SK-N-DZ (cell line): ENCODE results near the gene MAP4K2.

Experiments used
- DNase-seq: peaks from one replicate; pipeline ENCODE4 v3.0.0-alpha.2; 2015; ENCODE audit warnings: low spot score

The MAP4K2 gene

DNA sequence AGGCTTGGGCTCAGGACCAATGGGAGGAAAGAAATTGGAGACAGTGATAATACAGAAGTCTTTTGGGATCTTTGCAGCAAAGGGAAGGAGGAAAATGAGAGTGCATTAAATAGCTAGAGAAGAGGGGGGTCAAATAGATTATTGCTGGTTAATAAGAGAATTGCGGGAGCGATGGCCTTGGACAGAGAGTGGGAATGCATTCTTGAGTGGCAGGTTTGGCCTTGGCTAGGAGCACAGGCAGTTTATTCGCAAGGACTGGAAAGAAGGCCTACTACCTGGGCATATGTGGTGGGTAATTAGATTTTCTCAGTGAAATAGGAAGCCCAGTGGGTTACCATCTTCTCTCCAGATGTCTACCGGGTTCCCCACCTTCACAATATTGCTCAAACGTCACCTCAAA lies 10.8 kb upstream of the MAP4K2 start:
- DNase-seq = no peak

DNA sequence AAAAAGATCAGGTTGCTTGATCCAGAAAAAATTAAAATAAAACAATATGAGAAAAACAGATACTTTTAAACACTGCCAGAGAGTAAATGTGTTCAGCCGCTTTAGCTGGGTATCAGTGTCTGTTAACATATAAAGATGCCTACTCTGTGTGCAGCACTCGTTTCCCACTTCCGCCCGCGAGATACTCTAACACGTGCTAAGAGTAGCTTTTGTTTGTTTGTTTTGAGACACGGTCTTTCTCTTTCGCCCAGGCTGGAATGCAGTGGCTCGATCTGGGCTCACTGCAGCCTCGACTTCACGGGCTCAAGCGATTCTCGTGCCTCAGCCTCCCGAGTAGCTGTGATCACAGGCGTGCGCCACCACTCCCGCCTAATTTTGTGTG lies 7.9 kb upstream of the MAP4K2 start:
- DNase-seq = no peak

DNA sequence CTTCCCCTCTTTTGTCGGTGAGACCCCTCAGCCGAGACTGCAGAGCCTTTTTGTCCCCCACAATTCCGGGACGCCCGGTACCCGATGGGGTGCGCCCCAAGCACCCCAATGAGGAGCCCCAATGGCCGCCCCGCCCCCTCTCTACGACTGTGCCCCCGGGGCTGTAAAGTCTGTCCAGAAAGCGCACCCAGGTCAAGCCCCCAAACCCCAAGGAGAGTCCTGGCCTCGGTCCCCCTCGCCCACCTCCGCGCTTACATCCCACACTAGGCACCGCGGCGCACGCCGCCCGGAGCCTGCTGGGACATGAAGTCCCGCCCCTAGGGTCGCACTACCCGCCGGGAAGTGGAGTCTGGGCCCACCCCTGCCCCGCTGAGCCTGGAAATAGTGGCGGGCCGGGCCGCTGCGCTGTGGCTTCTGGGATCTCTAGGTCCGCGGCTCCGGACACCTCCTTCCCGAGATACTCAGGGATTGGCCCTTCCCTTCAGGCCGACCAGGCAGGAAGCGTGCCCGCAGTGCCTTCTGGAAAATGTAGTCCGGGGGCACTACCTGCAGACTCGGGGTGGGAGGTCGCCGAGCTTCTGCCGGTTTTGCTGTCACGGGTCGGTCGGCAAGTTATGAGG lies 7.4 kb upstream of the MAP4K2 start, which contains the start of gene MEN1:
MEN1 (minus strand) TSS at position 281 of the 620 bp plus-strand sequence. CDS start 442 bp downstream, outside the sequence.
- peak; percentile 97 for DNase-seq

DNA sequence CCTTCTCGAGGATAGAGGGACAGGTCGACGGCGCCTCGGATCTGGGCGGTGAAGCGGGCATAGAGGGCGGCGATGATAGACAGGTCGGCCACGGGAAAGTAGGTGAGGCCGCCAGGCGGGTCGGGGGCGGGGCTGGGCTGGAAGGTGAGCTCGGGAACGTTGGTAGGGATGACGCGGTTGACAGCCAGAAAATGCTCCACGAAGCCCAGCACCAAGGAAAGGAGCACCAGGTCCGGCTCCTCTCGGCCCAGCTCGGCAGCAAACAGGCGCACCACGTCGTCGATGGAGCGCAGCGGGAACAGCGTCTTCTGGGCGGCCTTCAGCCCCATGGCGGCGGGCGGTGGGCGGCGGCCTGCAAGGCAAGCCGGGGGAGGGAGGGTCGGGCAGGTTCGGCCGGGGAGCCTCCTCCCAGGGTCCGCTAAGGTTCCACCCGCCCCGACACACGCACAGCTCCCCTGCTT lies 6.8 kb upstream of the MAP4K2 start:
- DNase-seq = no peak

DNA sequence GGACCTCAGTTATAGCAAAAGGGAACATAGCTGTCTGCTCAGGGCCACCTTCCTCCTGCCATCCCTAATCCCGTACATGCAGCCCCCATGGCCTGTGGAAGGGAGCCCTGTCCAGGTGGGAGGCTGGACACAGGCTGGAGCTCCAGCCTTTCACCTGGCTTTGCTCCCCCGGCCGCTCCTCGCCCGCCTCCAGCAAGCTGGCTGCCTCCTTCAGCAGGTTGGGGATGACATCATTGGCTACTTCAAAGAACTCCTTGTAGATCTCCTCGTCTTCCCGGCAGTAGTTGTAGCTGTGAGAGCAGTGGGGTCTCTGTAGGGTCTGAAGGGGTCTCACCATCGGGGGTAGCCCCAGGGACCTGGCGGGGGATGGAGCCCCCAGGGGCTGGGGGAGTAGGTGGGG lies 2.5 kb upstream of the MAP4K2 start:
- DNase-seq = no peak

DNA sequence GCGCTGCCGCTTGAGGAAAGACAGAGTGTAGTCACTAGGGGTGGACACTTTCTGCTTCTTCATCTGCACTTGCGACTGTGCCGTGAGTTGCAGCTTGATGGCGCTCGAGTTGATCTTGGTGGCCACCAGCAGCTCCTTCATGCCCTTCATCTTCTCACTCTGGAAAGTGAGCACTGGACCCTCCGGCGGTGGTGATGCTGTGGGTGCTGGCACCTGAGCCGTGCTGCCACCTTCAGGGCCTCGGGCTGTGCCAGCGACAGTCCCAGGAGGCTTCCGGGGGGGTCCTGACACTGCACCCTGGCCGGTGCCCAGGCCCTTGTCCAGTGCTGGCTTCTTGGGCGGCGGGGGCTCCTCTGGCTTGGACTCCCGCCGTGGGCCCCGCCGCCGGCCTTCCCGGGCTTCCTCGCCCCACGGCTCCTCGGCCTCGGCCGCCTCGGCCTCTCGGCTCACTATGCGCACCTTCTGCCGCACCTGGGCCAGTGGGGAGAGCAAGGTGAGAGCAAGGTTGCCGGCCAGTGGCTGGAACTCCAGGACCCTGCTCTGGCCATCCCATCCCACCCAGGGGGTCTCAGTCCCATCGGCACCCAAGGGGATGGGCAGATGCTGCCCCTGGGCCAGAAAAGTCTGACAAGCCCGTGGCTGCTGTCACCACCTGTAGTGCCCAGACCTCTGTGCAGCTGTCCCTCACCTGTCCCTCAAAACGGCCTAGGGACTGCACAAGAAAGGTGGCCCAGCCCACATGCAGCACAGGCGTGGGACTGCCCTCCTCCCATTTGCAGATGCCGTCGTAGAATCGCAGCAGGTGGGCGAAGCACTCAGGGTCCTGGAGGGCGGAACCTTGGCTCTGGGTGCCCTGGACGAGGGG lies 1.6 kb upstream of the MAP4K2 start:
- DNase-seq = no peak

DNA sequence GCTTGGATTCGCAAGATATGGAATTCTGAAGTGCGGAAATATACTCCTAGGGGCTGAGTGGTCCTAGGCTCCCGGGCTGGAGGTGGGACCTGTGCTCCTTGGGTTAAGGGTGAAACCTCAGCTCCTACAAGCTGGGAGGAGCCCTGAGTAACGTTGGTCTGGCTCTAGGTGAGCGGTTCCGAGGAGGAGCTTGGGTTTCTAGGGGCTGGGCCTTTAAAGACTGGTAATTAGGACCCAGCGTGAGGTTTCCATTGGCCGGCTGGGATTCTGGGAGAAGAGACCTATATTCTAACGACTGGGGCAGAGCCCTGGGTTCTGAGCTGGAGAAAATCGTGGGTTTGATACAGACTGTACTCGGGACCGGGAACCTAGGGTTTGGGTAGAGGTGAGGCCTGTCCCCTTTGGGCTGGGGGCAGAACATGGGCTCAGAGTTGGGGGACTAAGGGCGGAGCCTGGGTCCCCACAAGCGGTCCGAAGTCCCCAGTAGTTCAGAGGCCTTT lies 882 bp upstream of the MAP4K2 start:
- no peak for DNase-seq

DNA sequence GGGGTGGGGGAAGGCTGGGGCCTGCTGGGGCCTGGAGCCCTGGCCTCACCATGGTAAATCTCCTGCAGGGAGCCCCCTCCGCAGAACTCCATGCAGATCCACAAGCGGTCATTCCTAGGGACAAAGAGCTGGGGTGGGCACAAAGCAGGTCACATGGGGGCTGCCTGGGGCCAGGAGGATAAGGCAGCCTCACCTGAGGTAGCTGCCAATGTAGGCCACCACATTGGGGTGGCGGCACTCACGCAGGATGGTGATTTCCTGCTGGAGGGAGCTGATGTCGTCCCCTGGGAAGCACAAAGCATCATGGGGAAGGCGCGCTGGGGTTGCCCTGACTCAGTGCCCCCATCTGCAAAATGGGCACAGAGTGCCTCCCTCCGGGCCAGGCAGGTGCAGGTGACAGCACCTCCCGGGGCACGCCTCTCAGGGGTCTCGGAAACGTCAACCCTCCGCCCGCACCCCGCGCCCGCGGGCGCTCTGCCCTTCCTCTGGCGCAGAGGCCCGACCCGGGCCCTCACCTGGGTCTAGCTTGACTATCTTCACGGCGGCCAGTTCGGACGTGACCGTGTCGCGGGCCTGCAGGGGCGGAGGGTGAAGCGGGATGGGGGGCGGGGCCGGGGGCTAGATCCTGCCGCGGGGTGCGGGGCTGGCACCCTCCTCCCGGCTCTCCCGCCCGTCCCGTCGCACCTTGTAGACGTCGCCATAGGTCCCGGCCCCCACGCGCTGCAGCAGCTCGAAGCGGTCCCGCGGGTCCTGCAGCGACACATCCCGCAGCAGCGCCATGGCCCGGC lies 450 bp downstream of the MAP4K2 start:
- no peak for DNase-seq

DNA sequence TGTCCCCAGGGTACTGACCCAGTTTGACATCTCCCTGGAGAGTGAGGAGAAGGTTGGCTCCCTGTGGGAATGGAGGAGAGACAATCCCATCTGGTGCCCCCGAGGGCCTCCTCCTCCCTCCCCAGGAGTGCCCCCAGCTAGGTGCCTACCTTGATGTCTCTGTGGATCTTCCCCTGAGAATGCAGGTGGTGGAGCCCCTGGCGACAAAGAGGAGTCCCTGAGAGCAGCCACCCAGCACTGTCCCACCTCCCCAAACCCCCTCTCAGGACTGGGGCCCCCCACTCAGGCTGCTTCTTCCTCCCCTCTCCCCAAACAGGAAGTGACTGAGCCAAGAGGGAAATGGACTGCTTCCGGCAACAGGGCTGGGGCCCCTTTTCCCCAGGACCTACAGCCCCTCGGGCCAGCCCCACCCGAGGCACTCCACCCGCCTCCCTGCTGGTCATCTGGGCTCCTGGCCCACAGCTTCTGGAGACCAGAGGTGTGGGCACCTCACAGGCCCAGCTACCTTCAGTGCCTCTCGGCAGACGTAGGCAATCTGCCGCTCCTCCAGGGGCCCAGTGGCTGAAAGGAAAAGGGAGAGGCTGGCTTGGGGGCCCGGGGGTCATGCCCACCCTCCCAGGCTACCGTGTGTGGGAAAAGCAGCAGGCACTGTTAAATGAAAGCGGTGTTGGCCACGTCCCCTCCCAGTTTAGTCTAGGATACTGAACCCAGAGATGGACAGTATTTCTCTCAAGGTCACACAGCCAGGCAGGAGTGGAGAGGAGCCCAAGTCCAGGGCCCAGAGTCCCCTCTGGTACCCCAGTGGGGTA lies 1.2 kb downstream of the MAP4K2 start:
- DNase-seq = no peak

DNA sequence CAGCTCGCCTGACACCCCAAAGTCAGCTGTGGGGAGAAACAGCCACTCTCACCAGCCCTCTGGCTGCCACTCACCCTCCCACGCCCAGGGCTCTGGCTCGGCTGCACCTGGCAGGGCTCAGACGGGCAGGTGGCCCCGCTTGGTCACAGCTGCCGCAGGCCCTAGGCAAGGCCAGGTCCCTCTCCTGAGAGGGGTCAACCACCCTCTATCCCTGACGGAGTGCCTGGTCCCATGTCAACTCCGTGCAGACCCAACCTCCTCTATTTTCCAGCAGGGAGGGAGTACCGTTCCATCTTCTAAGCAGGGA lies 1.9 kb downstream of the MAP4K2 start:
- no peak for DNase-seq

DNA sequence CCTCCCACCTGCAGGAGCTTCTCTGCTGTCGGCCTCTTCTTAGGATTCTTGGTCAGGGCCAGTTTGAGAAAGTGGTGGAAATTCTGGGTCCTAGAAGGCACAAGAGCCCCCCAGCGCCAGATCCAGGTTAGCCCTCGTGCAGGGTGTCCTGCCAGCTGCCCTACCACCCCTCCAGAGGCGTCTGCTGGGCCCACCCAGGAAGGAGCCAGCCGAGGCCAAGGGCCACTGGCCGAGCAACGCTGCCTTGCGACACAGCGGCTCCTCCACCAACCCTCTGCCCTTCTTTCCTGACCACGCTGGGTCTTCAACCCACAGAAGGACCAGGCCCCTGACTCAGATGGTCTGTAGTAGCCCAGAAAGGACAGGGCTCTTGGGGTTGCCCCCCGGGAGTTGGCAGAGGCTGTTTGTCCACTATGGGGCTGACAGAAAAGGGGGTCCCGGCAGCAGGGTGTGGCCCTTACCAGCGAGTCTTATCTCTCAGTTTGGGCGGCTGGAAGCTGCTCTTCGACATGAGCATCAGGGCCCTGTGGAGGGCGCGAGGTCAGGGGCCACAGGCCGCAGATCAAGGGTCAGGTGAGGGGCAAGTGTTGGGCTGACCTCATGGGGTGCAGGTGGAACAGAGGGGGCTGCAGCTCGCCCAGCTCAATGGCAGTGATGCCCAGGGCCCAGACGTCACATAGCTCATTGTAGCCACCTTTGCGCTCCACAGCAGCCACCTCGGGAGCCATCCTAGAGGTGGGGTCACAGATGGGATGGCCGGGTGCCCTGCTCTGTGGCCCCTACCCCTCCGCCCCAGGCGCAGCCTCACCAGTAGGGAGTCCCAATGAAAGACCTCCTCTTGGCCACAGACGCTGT lies 2.5 kb downstream of the MAP4K2 start:
- DNase-seq = no peak

DNA sequence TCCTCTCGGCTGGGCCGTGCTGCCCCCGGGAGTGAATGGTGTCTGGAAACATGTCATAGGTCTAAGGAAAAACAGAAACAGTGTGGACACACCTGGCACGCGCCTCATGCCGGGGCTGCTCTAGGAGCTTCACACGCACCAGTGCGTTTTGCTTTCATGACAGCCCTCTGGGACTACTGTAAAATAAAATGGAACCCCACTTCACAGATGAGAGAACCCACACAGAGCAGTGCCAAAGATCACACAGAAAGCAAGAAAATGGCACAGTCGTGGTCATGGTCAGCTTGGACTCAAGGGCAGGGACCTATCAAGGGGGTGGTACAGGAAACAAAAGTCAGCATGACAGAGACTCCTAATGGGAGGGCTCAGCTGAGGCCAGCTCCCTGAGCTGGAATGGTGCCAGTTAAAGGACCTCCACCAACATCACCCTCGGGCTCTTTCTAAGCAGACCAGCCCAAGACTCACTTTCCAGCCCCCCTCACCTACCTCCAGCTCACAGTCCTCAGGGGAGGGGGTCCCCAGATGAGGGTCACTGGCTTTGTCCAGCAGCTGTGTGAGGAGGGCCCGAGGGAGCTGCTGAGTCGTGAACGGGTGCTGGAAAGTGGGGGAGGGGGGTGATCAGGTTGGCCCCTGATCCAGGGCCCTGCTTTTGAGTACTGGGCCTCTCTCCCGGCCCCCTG lies 3.3 kb downstream of the MAP4K2 start:
- DNase-seq = no peak

DNA sequence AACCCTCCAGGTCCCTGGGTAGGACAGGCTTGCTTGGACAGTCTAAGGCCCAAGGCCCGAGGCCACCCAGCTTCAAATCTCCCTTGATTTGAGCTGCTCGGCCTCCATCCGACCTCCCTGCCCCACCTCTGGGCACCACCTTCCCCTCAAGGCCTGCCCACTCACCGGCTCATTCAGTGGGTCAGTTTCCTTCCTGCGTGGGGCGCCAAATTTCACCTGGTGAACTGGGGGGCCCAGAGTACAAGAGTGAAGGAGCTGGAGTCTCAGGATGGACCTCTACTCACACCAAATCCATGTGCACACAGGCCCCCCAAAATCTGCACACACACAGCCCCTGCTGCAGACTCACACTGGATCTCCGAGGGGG lies 3.8 kb downstream of the MAP4K2 start:
- DNase-seq = no peak

DNA sequence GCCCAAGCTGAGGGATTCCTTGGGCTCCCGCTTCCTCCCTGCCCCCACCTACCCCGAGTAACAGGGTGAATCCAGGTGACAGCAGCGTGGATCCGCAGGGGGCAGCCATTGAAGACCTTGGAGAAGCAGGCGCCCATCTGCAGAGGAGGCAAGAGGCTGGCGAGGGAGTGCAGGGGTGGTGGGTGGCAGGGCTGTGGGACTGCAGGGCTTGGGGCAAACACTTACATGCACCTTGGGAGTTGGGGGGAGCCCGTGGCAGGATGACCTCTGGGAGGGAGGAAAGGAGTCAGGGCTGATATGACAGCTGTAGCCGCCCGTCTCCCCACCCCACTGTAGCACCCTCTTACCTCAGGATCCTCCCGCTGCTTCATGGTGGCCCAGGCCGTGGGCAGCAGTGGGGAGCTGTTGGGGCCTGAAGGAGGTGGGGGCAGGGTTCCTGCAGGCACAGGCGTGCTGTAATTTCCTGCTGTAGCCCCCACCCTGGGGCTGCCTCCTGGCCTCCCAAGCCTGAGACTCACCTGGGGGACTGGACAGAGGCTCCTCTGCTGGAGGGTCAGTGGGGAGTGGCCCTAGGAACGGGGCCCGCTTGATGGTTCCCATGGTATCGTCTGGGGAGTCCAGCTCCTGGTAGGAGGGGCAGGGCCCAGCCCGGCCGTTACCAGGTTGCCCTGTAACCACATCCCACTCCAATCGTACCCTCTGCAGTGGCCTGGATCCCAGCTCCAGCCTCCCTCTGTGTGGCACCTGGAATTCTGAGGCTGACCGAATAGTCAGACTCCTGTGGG lies 6.1 kb downstream of the MAP4K2 start:
- DNase-seq = no peak

DNA sequence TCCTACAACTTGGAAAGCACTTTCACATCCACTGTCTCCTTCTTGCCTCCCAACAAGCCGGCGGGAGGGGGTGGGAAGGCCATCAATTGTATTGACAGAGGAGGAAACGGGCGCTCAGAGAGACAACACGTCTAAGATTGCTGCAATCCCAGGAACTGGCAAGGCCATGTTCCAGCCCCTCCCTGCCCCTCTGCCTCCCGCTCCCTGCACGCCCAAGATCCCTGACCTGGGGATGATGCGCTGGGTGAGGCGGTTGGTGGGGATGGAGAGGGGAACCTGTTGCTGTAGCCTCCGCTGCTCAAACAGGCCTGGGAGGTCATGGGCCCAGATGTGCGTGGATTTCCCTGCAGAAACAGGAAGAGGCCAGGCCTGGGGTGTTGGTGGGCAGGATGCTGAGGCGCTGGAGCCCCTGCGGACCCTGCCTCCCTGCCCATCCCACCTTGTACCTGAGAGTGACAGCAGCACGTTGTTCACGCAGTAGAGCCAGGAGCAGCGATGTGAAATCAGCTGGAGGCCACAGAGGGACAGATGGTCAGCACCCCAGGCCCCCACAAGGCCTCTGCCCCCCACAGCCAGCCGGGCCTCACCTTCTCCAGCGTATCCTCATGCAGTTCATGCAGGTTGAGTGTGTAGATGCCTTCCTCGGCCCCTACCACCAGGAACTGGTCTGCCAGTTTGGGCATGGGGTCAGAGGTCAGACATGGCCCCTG lies 6.8 kb downstream of the MAP4K2 start:
- no peak for DNase-seq

DNA sequence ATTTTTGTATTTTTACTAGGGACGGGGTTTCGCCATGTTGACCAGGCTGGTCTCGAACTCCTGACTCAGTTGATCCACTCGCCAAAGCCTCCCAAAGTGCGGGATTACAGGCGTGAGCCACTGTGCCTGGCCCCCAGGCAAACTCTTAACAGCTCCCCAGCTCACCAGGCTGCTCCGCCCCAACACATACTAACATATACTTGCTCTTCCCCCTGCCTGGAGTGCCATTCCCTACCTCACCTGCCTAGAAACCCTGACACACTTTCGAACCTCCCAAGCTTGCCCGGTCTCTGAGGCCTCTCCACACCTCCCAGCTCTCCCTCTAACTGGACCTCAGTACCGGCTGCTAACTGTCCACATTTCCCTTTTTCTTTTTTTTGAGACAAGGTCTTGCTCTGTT lies 8.5 kb downstream of the MAP4K2 start:
- DNase-seq = no peak

DNA sequence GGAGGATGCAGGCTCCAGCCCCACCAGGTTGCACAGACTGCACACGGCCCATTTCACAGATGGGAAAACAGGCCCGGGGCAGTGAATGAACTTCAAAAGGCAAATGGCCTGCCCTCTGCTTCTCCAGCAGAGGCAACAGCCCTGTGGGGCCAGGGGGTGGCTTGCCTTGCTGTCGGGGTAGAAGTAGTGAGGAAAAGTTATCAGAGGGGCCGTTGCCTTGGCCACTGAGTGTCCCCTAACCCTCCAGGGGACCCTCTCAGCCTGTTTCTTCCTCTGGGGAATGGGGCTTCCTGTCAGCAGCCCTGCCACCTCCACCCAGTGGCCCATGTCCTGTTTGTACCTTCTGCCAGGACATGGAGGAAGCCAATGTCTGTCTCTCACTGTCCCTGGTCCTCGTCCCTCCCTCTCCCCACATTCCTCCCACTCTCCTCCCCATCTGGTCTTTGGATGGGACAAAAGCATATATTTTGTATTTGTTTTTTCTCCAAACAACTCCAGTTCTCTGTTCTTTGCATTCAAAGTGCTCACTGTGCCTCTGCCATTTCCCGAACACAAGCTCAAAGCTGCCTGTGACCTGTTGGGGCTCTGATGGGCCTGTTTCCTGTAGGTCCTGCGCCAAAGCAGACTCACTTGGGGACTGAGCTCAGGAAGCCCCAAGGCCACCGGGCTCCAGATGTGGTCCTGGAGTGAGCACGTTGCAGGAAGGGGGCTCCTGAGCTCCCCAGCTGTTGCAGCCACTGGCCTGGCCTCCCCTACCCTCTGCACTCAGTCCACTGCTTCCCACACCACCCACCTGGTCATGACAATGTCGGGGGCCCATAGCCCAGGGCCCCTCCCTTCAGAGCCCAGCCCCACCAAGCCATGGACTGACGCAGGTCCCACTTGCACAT lies 9.5 kb downstream of the MAP4K2 start:
- no peak for DNase-seq
